Astrocyte of the hippocampus (primary cell): ENCODE data around the gene PTPRH.

Experiments used
- DNase-seq: peaks from one replicate; pipeline ENCODE4 v3.0.0; 2011; ENCODE audit warnings: low read depth, low spot score

Gene PTPRH

DNA sequence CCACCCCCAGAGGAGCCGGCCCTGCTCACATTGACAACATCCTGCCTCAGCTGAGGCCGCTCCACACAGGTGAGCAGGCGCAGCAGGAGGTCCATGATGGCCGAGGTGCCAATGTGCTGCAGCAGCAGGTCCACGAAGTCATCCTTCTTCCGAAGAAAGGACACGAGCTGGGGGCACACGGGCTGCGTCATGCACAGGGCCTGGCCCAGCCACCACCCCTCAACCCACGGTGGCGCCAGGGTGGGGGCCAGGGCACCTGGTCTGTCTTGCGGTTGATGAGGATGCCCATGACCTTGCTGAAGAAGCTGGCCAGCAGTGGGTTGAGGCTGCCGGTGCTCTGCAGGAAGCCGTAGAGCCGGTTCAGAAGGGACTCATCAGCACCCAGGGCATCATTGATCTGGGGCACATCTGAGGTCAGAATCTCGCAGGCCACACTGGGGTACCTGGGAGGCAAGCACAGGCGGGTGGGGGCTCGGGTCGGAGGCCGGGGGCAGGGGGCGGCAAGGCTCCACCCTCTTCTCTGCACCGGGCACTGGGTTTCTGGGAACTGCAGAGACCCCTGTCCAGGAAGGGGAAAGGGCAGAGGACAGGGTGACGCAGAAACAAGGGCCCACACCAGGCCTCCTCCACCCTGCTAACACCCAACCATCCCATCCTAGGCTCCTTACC is 36.1 kb upstream of the PTPRH start:
- no peak for DNase-seq

DNA sequence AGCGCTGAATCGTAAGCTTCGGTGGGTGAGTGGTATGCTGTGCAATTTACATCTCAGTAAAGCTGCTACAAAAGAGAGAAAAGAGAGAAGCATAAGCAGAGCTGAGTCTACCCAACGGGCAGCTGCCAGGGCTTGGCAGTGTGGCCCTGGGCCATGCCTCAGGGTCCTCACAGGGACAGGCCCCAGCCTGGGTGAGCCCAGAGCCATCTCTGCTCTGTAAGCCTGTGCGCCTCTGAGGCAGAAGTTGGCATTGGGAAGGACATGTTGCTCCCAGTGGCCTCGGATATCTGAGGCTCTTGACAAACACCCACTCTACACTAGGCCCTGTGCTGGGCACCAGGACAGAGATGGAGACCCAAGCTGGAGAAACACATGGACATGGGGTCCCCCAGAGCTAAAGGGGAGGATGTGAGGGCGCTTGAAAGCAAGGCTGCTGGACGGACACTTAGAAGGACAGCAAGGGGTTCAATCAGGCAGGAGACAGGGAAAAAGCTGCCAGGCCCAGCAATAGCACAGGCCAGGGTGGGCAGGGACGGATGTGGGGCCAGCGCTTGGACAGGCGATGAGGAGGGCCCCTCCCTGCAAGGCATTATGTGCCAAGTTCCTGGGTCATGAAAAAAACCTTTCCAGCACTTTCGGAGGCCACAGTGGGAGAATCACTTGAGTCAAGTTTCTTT is 34.8 kb upstream of the PTPRH start:
- DNase-seq, result no peak

DNA sequence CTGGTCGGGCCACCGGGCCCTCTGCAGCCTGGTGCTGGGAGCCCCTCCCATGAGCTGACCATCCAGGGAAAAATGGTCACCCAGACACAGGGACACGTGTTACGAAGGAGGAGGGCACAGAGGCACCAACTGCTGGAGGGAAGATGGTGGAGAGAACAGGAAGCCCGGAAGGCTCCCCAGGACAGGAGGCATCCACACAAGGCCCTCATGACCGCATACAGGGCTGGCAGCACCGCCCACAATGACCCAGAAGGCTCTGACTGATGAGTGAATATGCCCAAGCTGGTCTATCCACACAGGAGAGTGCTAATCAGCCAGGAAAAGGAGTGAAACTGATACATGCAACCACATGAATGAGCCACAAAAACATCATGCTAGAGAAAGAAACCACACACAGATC is 33.2 kb upstream of the PTPRH start:
- no peak for DNase-seq

DNA sequence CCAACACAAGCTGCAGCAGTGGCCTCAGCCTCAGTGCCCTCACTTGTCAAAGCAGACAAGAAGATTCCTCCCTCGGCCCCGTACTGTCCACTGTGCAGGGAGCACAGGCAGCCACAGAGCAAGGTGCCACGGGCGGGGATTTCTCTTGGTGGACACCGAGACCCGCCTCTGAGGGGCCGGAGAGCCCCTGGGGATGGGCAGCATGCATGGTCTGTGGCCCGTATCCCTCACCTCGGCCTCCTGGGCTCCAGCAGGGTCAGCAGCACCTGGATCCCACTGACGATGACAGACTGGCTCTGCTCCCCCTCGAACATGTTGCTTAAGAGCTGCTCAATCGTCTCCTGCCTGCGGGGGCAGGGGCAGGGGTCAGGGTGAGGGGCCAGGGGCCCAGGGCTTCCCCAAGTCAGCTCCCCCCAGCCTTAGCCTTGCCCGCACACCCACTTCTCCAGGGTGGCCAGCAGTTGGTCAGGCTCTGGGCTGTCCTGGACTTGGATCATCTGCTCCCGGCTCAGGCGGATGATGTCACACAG is 32.7 kb upstream of the PTPRH start:
- DNase-seq, result no peak

DNA sequence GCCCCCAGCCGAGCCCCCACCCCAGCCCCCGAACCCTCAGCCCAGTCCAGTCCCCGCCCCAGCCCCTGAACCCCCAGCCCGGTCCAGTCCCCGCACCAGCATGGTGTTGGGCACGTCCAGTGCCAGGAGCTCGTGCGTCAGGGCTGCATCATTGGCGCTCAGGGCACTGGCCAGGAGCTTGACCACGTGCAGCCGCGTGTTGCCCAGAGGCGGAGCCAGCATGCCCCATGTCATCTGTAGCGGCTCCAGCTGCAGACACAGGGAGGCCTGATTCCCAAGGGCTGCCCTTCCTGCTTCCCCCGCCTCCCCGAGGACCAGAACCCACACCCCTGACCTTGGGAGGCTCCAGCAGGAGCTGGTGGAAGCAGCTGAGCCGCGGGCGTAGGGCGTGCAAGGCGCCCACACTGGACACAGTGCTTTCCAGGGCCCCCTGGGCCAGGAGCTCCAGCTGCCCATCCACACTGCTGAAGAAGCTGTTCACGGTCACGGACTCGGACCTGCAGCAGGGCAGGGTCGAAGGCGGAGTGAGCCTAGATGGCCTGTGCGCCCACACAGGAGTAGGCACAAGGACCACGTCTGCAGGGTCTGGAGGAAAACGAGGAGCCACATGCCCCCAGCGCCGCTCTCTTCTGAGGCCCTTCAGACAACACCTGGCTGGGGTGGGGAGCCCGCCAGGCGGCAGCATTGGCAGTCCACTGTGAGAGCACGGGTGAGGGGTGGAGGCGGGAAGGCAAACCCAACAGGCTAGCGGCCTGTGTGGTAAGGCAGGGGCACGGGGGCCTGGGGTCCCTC is 32.0 kb upstream of the PTPRH start:
- DNase-seq, result no peak

DNA sequence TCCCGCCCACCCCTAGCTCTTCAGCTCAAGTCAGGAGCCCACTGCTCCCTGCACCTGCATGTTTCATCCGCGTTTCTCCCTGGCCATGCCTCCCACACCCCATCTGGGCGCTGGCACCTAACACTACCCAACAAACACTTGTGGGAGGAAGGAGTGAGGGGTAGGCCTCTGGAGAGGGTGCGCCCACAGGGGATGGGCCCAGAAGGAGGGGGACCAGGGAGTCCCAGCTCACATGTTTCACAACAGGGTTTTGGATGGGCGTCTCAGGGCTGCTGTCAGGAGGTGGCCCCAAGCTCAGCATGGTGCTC is 31.4 kb upstream of the PTPRH start:
- DNase-seq, result no peak

DNA sequence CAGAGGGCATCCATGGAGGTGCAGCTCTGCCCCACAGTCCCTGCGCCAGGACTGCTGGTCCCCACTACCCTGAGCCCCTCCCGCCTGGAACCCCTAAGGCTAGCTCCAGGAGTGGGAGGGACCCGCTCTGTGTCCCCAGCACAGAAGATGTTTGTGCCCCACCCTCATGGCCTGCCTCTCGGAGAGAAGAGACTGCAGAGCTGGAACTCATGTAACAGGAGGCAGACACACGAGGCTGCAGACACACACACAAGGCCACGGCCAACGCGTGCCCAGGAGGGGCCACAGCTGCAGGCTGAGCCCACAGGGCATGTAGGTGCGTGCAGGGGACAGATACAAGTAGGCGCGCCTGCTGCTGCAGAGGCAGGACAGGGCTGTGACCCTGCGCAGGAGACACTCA is 29.7 kb upstream of the PTPRH start:
- DNase-seq, result no peak

DNA sequence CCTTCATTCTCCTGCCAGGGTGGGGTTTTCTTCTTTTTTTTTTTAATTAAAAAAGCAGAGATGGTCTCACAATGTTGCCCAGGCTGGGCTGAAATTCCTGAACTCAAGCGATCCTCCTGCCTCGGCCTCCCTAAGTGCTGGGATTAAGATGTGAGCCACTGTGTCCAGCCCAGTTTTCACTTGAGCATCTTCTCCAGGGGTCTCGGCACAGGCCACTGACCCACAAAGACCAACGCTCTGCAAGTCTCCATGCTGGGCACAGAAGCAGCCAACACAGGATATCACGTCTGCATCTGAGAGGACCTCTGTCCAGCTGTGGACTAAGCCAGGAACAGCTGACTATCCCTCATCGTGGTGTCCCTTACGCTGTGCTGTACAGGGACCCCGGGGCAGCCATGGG is 28.7 kb upstream of the PTPRH start:
- DNase-seq, result no peak

DNA sequence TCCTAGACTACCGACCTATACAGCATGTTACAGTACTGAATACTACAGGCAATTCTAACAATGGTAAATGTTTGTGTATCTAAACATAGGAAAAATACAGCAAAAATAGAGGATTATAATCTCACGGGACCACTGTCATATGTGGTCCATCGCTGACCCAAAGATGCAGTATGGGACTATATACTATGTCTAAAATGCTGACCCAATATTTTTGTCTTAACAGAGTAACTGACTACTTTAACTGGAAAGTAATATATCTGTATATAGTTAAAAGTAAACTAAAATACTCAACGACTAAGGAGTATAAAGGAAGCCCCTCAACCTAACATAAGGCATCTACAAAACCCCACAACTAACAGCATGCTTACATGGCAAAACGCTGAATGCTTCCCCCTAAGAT is 23.7 kb upstream of the PTPRH start:
- no peak for DNase-seq

DNA sequence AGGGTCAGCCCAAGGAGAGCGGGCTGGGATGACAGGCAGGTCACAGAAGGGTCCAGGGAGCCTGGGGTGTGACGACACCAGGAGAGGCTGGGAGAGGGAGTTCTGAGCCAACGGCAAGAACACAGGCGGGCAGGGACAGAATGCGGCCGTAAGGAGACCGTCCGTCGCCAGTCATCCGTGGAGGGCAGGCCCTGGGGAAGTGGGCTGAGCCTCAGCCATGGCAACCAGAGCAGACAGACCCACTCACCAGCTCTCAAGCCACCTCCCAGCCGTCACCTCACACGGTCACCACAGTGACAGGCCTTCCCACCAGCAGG is 22.9 kb upstream of the PTPRH start:
- DNase-seq, result no peak

DNA sequence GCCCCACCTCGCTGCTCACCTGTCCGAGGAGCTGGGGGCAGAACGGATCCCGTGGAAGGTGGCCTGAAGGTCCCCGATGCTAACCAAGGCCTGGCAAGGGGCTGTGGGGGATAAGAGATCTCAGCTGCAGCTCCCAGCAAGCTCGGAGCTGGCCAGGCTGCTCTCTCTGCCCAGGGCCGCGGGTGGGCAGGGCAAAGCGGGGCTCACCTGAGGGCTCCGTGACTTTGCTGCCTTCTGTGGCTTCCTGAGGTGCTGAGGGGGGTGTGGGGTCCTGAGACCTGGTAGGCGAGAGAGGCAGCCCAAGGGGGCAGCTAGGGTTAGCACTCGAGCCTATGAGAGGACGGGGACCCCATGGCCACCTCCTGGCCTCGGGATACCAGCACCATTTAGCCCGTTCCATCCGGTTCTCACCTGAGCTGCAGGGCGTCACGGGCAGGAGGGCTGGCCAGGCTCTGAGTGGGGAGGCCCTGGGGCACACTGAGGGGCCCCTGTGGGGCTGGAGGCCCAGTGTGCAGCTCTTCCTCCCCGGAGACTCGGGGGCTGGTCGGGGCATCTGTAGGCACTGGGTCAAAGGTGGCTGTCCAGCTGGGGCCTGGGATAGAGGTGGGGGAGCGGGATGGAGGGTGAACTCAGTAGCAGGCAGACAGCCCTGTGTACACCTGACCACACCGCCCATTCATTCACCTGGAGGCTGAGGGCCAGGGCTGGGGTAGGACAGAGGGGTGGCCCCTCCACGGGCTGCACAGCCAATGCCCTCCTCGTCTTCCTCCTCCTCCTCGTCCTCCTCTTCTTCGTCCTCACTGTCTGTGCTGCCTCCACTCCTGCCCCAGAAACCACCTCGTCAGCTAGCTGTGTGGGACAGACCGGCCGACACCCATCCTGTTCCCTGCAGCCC is 22.3 kb upstream of the PTPRH start:
- DNase-seq, result no peak

DNA sequence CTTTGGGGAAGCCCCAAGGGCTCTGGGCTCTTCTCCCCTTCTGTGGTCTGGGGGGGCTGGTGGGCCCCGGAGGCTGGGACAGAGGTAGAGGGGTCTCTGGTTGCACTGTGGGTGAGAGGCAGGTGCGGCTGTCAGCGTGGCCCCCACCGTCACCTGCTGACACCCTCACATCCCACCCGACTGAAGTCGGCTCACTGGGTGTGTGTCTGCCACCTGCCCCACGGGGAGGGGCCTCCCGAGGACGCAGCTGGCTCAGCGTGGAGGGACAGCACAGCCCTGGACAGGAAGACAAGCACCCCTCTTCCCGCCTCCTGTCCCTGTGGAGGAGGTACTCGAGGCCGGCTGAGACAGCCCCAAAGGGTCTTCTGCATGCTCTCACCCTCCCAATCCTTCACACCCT is 21.5 kb upstream of the PTPRH start:
- no peak for DNase-seq

DNA sequence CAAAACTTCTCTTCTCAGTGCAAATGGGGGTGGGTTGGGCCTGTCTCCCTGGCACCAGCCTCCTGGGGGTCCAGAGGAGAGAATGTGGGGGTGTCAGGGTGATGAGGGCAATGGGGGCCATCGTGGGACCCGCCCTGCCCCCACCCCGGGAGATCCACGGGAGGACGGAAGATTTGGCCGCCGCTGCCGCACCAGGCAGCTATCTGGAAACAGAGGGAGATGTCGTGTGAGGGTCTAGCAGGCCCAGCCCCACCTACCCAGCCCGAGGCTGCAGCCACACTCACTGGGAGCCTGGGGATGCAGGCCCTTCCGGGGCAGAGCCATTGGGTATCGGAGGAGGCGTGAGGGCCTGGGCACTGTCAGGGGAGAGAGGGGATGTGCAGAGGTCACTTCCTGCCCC is 21.0 kb upstream of the PTPRH start:
- no peak for DNase-seq

DNA sequence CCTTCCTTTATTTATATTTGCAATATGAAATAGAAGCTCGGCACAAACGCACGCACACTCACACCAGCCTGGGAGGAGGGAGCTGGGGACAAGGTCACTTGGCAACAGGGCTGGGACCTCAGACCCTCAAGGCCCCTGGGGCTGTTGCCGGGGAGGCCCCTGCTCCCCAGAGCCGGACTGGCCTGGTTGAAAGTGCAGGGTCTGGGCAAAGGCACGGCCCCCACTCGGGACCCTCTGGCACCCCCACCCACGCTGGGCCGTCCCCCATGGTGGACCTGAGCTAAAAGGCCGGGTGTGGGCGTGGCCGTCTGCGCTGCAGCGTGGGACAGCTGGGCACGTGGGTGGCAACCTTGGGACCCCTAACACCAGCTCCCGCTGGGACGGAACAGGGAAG is 20.5 kb upstream of the PTPRH start:
- DNase-seq, result no peak

DNA sequence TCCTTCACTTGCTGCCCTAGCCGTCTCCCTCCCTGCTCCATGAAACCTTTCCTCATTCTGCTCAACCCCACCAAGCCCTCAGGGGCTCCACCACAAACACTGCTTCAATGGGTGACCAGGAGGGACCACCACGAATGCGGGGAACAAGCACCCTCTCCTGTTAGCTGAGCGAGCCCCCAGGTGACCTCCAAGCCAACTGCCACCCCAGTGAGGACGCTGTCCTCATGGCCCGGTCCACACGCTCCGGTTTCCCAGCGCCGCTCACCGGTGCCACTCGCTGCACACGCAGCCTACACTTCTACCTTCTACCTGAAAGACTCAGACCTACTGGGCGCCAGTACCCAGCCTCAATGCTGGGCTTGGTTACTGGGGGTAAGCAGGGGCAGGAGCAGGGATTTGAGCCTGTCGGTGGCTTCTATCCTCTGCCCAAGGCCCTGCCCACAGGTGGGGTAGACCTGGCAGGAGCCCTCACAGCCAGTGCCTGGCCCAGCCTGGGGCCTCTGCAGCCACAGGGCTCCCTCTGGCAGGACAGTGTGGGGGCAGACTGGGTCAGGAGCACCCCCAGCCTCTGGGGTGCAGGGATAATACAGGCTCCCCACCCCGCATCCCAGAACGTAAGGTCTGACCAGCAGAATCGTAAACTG is 20.0 kb upstream of the PTPRH start:
- DNase-seq, result no peak

DNA sequence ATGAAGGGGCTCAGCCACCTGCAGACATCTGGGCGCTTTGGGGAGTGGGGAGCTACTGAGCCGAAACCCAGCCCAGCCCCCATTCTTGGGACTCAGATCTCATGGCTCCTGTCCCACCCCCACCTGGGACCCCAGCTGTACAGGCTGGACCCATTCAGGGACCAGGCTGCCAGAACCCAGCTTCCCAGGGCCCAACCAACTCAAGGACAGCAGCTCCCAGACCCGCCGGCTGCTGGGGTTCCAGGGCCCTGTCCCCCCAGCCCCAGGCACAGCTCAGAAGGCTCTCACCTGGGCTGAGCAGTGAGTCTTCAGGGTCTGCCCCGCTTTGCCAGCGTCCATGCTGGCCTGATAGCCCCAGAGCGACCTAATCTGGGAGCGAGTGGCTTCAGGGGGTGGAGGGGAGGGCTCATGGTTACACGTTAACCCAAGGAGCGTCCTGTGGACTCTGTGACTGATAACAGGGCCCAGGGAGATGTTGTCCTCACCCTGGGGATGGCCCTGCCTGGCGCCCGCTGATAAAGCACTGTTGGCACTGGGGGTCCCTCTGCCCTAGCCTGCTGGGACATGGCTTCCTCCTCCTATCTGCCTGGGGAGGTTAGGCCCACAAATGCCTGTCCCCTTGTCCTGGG is 19.2 kb upstream of the PTPRH start, which contains the start of gene TMEM86B:
Gene TMEM86B (minus strand): TSS at position 361 of the 629 bp plus-strand sequence. CDS start 22 bp downstream, at position 339.
- DNase-seq, result no peak

DNA sequence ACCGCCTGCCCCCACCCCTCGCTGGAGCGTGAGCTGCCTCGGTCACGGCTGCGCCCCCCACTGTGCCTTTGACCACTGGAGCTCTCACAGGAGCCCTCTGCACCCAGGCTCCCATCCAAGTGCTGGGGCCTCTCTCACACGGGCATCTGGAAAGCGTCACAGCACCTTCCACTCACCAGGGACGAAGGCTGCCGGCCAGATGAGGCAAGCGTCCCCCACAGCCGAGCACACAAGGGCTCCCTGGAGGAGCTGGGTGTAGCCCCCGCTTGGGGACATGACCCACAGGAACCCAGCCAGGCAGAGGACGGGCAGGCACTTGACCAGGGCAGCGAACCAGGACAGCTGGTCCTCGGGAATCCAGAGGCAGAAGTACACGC is 18.7 kb upstream of the PTPRH start:
- DNase-seq, result no peak

DNA sequence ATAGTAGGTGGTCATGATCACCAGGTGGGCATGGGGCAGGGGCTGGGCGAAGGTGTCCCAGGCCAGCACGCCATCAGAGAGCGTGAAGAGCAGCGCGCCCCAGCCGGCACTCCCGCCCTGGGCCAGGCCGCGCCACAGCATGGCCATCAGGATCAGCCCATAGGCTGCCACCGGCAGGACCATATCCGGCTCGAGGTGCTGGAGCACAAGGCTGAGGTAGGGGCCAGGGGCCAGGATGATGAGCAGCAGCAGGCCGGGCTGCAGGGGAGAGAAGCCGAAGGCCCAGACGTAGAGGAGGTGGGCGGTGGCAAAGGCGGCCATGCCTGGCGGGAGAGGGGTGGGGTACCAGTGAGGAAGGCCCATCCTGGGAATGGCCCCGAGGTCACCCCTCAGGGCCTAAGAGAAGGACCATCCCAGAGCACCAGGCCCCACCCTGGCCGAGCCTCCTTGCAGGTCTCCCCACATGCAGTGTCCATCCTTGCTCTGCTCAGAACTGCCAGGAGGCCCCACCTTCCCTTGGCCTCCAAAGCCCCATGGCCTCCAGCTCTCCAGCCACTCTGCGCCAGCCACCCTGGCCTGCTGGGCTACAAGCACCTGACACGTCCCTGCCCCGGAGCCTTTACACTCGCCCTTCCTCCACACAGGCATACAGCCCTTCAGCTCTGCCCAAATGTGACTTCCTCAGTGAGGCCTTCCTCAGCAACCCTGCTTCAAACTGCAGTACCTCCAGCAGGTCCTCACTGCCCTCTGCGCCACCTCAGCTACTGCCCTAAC is 18.1 kb upstream of the PTPRH start:
- DNase-seq, result no peak

DNA sequence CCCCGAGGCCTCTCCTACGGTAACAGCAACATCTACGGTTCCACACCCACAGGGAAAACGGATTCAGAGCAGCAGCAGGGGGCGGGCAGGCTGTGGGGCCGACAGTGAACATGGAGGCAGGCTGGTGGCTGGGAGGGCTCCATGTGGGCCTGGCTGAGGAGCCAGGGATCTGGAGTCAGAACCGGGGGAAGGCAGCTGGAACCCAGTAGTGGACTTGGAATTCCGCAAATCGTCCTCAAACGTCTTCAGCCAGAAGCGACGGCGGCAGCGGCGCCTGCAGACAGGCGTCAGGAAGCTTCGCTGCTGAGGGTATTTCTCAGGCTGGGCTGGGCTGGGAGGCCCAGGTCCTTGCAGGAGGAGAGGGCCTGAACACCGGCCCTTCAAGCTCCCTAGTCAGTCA is 17.5 kb upstream of the PTPRH start:
- DNase-seq, result no peak

DNA sequence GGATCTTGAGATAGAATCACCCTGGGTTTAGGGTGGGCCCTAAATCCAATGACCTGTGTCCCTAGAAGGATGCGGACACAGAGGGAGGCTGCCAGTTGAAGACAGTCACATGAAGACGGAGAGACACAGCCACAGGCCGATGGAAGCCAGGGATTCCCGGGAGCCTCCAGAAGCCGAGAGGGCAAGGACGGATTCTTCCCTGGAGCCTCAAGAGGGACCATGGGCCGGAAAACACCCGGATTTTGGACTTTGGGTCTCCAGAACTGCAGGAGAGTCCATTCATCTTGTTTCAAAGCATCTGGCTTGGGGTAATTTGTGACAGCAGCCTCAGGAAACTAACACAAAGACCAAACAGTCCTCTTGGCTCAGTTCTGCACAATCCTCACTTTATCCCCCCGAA is 17.0 kb upstream of the PTPRH start:
- DNase-seq, result no peak
